ENCODE measurements around the gene EYS.

DNA sequence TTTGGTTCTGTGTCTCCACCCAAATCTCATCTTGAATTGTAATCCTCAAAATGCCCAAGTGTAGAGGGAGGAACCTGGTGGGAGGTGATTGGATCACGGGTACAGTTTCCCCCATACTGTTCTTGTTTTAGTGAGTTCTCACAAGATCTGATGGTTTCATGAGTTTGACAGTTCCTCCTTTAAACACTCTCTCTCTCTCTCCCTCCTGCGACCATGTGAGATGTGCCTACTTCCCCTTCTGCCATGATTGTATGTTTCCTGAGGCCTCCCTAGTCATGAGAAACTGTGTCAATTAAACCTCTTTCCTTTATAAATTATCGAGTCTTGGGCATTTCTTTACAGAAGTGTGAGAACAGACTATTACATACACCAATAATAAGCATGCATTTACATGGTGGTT, 12.1 kb upstream of the EYS start:
- no peak for TF ChIP-seq YY1 (IDR thresholded peaks at IDR 0.05; ENCODE audit: insufficient read depth, insufficient read length)
- TF ChIP-seq ZNF274 (IDR thresholded peaks at IDR 0.05; ENCODE audit: low read depth, low read length) = no peak
